ACC112 (cell line): ENCODE data around the gene ARRDC5.
"Not testable (repeated sequence)": the region's sequence is repeated elsewhere in the genome, so short reads cannot be mapped to it uniquely, and the experiment has no call there.

Source experiments
- H2AFZ ChIP-seq: fragments of 200-600 bp; sonication (generic); one replicate; pipeline ENCODE4 v1.6.0; 2017; ENCODE audit warnings: antibody characterized with exemption, low read length; ENCODE audit not compliant: unreplicated experiment
- H3K27ac ChIP-seq: fragments of 200-600 bp; sonication (generic); 2 replicates; pipeline ENCODE4 v1.5.1; 2014; ENCODE audit warnings: low read depth, mild to moderate bottlenecking, antibody characterized with exemption, low read length, moderate library complexity
- H3K27me3 ChIP-seq: fragments of 200-600 bp; sonication (generic); 2 replicates; pipeline ENCODE4 v1.6.1; 2014; ENCODE audit warnings: mild to moderate bottlenecking, antibody characterized with exemption, low read length, moderate library complexity, mixed read lengths; ENCODE audit not compliant: insufficient read depth
- H3K36me3 ChIP-seq: fragments of 200-600 bp; sonication (generic); 2 replicates; pipeline ENCODE4 v1.6.1; 2016; ENCODE audit warnings: mild to moderate bottlenecking, antibody characterized with exemption, low read length, moderate library complexity, mixed read lengths; ENCODE audit not compliant: insufficient read depth
- H3K4me1 ChIP-seq: fragments of 200-600 bp; sonication (generic); one replicate; pipeline ENCODE4 v1.6.1; 2016; ENCODE audit warnings: low read length, mixed read lengths; ENCODE audit not compliant: insufficient read depth, unreplicated experiment, control insufficient read depth
- H3K4me3 ChIP-seq: fragments of 200-600 bp; sonication (generic); 2 replicates; pipeline ENCODE4 v1.5.1; 2014; ENCODE audit warnings: mild to moderate bottlenecking, low read depth, low read length
- H3K79me2 ChIP-seq: fragments of 200-600 bp; sonication (generic); one replicate; pipeline ENCODE4 v1.6.0; 2016; ENCODE audit warnings: low read length; ENCODE audit not compliant: control insufficient read depth, unreplicated experiment, insufficient read depth

ARRDC5 gene

DNA sequence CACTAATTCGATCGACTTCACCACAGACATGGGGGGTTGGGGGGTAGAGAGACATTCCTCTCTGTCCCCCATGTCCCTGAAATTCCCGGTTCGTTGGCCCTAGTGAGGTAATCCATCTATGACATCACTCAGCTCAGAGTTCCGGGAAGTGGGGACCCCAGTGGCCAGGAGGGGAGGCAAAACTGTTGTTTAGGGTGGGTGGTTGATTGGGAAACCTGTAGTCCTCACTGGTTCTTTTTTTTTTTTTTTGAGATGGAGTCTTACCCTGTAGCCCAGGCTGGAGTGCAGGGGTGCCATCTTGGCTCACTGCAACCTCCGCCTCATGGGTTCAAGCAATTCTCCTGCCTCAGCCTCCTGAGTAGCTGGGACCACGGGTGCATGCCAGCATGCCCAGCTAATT lies at the start of gene ARRDC5:
ARRDC5 (minus strand) TSS at position 101 of the 400 bp plus-strand sequence; CDS start at position 30, 71 bp downstream.
- Histone ChIP-seq H3K36me3 (no peaks in the 10 kb centered on the region), H3K4me3 (no peak within 1 kb of the TSS), H3K4me1 (no peaks in the 10 kb centered on the region), H3K79me2 (no peaks in the 10 kb centered on the region), H3K27ac (no peak within 1 kb of the TSS), H3K27me3 (no peaks in the 10 kb centered on the region), H2AFZ (no peak within 1 kb of the TSS)

DNA sequence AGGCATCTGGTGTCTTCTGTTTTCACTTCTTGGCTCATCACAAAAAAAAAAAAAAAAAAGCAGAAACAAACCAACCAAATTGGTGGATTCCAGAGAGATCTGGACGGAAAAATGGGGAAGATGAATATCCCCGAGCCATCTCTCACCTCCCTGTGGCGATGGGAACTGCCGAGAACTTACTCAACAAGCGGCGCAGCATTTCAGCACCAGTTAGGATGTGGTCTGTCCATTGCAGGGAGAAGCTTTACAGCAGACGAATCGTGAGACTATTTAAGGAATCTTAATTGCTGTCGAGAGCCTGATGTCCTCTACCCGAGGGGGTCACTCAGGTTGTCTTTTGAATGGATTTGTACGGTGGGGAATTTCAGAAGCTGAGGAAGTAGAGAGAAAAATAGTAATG lies 49.0 kb upstream of the ARRDC5 start:
- Histone ChIP-seq H3K27me3 (no peaks in the 10 kb centered on the region), H3K4me3 (no peak overlapping the region), H3K4me1 (no peaks in the 10 kb centered on the region), H3K79me2 (no peaks in the 10 kb centered on the region), H2AFZ (no peak overlapping the region), H3K27ac (no peak overlapping the region), H3K36me3 (0 out of 2 replicates have a peak, but pooled peaks cover 4% of the 10 kb centered on the region)

DNA sequence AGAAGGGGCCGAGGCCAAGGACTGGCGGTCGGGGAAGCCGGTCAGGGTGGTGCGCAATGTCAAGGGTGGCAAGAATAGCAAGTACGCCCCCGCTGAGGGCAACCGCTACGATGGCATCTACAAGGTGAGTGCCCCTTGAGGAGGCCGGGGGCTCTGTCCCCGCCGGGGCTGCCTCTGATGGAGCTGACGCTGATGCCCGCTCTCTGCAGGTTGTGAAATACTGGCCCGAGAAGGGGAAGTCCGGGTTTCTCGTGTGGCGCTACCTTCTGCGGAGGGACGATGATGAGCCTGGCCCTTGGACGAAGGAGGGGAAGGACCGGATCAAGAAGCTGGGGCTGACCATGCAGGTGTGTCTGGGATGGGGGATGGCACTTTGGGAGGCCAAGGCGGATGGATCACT lies 48.0 kb upstream of the ARRDC5 start:
- H3K36me3 ChIP-seq, H3K4me1 ChIP-seq, H3K27ac ChIP-seq, H3K27me3 ChIP-seq, H2AFZ ChIP-seq, H3K79me2 ChIP-seq, H3K4me3 ChIP-seq: not testable (repeated sequence)

DNA sequence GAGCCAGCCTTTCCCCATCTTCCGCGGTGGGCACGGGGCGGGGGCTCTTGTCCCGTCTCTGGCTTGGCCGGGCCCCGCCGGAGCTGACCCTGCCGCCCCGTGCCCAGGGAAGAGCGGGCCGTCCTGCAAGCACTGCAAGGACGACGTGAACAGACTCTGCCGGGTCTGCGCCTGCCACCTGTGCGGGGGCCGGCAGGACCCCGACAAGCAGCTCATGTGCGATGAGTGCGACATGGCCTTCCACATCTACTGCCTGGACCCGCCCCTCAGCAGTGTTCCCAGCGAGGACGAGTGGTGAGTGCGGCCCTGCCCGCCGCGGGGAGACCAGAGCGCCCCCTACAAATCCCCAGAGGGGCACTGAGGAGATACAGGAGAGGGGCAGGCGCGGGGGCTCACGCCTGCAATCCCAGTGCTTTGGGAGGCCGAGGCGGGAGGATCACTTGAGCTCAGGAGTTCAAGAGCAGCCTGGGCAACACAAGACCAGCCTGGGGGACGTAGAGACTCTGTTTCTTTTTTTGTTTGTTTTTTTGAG lies 39.0 kb upstream of the ARRDC5 start:
- not testable (repeated sequence) for H3K36me3 ChIP-seq, H3K79me2 ChIP-seq, H3K27me3 ChIP-seq, H3K4me1 ChIP-seq, H3K4me3 ChIP-seq, H2AFZ ChIP-seq, H3K27ac ChIP-seq

GRCh38 chr19:4939466-4939865 lies 36.8 kb upstream of the ARRDC5 start:
- Histone ChIP-seq H3K4me1 (no peaks in the 10 kb centered on the region), H3K4me3 (no peak overlapping the region), H3K27ac (no peak overlapping the region), H3K79me2 (peaks cover 2% of the 10 kb centered on the region), H3K36me3 (no peaks in the 10 kb centered on the region), H2AFZ (no peak overlapping the region), H3K27me3 (no peaks in the 10 kb centered on the region)

DNA sequence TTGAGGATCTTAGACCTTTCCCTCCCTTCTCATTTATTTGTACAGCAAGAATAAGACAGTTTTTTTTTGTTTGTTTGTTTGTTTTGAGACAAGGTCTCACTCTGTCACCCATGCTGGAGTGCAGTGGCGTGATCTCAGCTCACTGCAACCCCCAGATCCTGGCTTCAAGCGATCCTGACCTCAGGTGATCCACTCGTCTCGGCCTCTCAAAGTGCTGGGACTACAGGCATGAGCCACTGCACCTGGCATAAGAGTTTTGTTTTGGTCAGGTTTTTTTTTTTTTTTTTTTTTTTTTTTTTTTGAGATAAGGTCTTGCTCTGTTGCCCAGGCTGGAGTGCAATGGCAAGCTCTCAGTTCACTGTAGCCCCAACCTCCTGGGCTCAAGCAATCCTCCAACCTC lies 35.8 kb upstream of the ARRDC5 start:
- H3K27me3 ChIP-seq, H3K4me1 ChIP-seq, H3K36me3 ChIP-seq, H3K27ac ChIP-seq, H3K79me2 ChIP-seq, H2AFZ ChIP-seq, H3K4me3 ChIP-seq: not testable (repeated sequence)

DNA sequence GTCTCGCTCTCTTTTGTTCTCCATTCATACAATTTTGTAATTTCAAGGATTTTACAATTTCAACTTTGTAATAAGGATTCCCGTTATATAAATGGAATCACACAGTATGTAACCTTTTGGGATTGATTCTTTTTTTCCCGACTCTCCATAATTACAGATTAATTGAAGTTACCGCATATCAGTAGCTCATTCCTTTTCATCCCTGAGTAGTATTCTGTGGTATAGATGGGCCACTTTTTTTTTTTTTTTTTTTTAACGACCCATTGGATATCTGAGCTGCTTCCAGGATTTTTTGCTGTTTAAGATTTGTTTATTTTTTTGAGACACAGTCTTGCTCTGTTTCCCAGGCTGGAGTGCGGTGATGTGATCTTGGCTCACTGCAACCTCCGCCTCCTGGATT lies 34.4 kb upstream of the ARRDC5 start:
- H3K27me3 ChIP-seq: no peaks in the 10 kb centered on the region
- H3K27ac ChIP-seq: no peak overlapping the region
- H3K36me3 ChIP-seq: peaks cover 6% of the 10 kb centered on the region; the same call in 1 of the 2 replicates
- H3K4me1 ChIP-seq: no peaks in the 10 kb centered on the region
- no peak overlapping the region for H2AFZ ChIP-seq
- H3K79me2 ChIP-seq: peaks cover 6% of the 10 kb centered on the region
- H3K4me3 ChIP-seq: no peak overlapping the region

DNA sequence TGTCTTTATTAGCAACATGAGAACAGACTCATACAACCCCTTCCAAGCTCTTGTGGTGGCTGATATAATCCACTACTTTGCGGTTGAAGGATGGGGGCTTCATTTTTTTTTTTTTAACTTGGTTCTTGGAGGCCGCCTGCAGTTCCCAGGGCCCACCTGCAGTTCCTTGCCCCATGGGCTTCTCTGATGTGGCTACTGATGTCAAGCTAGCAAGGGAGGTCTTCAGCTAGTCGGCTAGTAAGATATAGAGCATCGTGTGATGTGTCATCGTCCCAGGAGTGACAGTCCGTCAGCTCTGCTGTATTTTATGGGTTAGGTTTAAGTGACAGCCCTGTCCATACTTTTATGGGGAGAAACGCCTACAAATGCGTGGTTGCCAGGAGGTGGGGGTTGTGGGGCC lies 32.7 kb upstream of the ARRDC5 start:
- peaks cover 6% of the 10 kb centered on the region for H3K79me2 ChIP-seq
- H3K27ac ChIP-seq: no peak overlapping the region
- H2AFZ ChIP-seq: no peak overlapping the region
- peaks cover 6% of the 10 kb centered on the region; the same call in 1 of the 2 replicates for H3K36me3 ChIP-seq
- H3K4me3 ChIP-seq: no peak overlapping the region
- no peaks in the 10 kb centered on the region for H3K4me1 ChIP-seq
- no peaks in the 10 kb centered on the region for H3K27me3 ChIP-seq

DNA sequence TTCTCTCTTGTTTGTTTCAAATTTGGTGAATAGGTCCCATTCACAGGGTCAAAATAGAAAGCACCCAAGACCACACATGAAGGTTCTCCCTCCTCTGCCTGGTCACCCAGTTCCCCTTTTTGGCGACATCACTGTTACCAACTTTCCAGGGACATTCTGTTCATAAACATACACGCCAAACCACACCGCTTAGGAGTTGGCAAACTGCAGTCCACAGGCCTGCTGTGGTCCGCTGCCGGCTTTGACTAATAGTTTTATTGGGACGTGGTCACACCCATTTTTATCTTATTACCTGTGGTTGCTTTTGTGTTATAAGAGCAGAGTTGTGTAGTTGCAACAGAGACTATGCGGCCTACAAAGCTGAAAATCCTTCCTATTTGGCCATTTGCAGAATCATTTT lies 30.8 kb upstream of the ARRDC5 start:
- Histone ChIP-seq H3K36me3 (peaks cover 6% of the 10 kb centered on the region; the same call in 1 of the 2 replicates), H2AFZ (no peak overlapping the region), H3K4me3 (no peak overlapping the region), H3K27ac (no peak overlapping the region), H3K79me2 (peaks cover 11% of the 10 kb centered on the region), H3K27me3 (no peaks in the 10 kb centered on the region), H3K4me1 (peaks cover 5% of the 10 kb centered on the region)

- no peak overlapping the region for H3K4me3 ChIP-seq
- H3K27me3 ChIP-seq: no peaks in the 10 kb centered on the region
- no peak overlapping the region for H2AFZ ChIP-seq
- H3K27ac ChIP-seq: no peak overlapping the region
- peaks cover 19% of the 10 kb centered on the region for H3K79me2 ChIP-seq
- peaks cover 6% of the 10 kb centered on the region; the same call in 1 of the 2 replicates for H3K36me3 ChIP-seq
- H3K4me1 ChIP-seq: peaks cover 8% of the 10 kb centered on the region
Measured at GRCh38 chr19:4932711-4933110, 30.0 kb upstream of the ARRDC5 start.

DNA sequence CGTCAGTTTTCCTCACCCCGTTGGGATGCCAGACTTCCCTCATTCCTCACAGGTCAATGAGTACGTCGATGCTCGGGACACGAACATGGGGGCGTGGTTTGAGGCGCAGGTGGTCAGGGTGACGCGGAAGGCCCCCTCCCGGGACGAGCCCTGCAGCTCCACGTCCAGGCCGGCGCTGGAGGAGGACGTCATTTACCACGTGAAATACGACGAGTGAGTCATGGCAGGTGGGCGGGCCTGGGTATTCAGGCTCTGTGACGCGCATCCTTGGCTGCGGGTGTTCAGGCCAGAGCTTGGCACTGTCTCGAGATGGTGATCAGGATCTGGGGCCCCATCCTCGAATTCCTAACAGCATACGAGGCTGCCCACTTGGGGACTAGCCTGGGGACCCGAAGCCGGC lies 28.0 kb upstream of the ARRDC5 start:
- Histone ChIP-seq H3K4me3 (no peak overlapping the region), H3K27ac (no peak overlapping the region), H3K36me3 (peaks cover 6% of the 10 kb centered on the region; the same call in 1 of the 2 replicates), H2AFZ (no peak overlapping the region), H3K27me3 (no peaks in the 10 kb centered on the region), H3K79me2 (peaks cover 28% of the 10 kb centered on the region), H3K4me1 (peaks cover 13% of the 10 kb centered on the region)
